HG03378 (cell line): Measurements from ENCODE around the gene TNFSF11.

Experiments used
- ATAC-seq: cut with Tn5 transposase; IDR thresholded peaks from one replicate; pipeline ENCODE4 v1.9.1; 2021; ENCODE audit warnings: mild to moderate bottlenecking, moderate library complexity; ENCODE audit not compliant: unreplicated experiment

Gene TNFSF11

DNA sequence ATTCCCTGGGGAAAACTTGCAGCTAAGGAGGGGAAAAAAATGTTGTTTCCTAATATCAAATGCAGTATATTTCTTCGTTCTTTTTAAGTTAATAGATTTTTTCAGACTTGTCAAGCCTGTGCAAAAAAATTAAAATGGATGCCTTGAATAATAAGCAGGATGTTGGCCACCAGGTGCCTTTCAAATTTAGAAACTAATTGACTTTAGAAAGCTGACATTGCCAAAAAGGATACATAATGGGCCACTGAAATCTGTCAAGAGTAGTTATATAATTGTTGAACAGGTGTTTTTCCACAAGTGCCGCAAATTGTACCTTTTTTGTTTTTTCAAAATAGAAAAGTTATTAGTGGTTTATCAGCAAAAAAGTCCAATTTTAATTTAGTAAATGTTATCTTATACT lies 33.6 kb downstream of the TNFSF11 start:
- ATAC-seq: no peak

DNA sequence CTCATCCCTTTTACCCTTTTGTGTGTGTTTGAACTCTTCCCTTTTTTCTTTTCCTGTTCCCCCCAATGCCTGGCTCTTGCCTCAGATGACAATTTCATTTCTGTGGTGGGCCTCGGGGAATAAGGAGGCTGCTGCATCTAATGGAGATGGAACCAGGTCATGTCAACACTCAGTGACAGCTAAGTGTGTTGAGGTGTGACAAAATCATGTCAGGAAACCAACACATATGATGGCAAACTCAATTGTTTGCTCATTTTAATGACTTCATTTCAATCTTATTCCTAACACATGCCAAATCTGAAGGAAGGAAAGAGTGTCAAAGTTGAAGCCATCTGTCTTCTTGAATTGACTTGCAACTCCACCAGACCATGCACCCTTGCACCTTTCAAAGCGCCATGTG lies 36.7 kb downstream of the TNFSF11 start:
- no peak for ATAC-seq

DNA sequence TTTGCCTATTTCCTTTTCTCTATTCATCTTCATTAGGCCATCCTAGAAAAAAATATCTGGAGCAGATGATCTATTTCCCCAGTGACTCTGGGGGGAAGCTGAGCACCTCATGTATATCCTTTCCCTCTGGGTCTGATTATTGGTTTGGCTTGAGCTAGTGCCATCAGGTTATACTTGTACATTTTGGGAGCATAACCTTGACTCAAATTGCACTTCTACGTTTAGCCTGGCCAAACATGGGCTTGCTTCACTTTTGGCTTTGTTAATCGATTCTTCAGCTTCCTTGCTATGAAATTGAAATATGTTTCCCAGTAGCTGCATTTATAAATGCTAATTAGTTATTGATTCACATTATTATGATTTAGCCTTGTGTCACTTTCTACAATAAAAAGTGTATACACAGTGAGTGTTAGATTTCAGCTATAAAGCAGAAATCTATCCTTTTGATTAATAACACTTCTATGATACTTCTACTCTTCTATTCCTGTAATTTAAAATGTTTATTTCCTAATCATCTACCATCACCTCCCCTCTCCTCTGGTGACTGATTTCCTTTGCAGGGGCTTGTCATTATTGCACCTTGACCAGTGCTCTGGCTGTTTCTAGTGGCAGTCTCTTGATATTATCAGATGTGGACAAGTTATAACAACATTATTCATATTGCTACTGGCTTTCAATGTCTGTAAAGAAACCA lies 37.3 kb downstream of the TNFSF11 start:
- ATAC-seq: no peak

DNA sequence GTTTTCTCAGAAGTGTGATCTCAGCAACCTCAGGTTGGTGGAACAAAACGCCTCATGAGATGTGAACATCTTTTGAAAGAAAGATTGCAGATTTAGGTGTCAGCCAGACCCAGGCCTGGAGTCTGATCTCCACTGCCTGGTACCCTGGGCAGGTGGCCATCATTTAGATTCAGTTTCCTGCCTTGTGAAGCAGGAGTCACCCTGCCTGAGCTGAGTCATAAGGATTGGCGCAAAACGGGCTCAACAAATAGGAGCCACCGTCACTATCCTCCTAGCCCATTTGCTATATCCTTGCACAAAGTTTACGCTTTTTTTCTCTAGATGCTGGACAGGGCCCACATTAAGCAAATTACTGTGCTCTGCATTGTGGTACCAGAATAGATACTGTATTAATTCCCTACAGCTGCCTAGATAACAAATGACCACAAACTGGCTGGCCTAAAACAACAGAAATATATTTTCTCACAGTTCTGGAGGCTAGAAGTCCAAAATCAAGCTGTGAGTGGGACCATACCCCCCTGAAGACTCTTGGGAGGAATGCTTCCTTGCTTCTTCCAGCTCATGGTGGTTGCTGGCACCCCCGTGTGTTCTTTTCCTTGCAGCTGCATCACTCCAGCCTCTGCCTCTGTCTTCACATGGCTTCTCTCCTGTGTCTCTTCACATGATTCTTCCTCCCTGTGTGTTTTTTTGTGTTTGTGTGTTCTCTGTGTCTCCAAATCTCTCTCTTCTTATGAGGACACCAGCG lies 38.2 kb downstream of the TNFSF11 start:
- no peak for ATAC-seq

DNA sequence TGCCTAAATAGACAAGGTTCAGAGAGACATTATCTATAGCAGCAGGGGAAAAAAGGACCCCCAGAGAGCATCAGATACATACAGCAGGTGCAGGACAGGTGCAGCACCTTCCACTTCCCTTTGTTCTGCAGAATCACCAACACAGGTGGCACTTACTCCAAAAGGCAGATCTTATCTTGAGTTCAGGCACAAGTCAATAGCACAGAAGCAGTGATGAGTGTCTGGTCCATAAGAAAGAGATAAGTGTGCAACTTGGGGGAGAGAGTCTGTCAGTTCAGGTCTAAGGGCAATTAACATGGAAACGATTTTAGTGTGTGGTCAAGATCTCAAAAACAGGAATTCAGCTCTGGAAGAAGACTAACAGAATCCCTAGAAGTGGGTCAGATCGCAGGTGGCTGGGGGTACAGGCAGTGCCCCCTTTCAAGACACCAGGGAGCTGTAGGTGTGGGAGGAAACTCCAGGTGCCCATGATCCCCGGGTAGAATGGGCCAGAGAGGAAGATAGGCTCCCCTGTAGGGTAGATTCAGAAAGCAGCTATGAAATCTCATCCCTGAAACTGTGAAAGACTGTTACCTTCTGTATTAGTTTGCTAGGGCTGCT lies 40.6 kb downstream of the TNFSF11 start:
- ATAC-seq: no peak

DNA sequence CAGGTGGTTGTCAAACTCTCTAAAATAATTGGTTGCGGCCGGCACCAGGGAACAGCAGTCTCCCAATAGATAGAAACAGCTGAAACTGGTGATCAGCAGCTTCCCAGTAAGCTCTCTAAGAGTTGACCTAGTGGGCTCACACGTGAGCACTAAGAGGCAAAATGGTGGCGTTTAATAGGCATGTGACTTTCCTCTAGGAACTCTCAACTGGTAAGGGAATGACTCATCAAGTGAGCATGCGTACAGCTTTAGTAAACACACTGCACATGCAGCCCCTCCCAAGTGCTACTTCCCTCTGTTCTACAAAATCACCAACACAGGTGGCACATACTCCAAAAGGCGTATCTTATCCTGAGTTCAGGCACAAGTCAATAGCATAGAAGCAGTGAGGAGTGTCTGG lies 41.7 kb downstream of the TNFSF11 start:
- no peak for ATAC-seq

DNA sequence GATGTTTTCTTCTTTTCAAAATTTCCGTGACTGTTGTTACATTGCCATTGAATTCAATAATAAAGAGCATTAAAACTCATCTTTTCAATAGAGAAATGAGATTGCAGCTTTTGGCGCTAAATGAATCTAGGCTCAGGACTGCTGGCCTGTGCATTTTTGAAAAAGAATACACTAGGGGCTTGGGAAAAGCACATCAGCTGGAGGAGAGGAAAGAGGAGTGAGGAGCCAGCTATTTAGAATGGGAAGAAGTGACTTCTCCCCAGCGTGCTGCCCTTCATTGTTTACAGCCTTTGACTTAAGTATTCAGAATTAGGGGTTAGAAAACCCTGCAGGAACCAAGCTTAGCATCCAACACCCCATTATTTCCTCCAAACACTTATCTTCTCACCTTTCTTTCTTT lies 43.3 kb downstream of the TNFSF11 start:
- no peak for ATAC-seq

DNA sequence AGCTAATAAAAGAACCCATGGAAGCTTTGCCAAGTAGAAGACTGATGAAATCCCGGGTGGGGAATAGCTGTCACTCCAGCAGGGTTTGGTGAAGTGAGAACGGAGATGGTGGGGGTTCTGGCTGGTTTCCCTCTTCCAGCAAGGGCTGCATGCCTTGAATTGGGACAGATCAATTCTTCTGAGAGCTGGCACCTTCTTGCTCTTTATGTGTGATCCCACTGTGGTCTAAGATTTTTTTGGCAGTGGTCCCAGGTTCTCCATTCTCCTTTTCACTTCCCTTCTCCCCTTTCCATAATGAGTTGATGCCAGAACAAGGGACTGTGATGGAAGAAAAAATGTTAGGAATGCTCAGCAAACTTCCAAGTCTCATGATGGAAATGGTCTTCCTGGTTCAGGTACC lies 50.0 kb downstream of the TNFSF11 start:
- ATAC-seq: no peak

DNA sequence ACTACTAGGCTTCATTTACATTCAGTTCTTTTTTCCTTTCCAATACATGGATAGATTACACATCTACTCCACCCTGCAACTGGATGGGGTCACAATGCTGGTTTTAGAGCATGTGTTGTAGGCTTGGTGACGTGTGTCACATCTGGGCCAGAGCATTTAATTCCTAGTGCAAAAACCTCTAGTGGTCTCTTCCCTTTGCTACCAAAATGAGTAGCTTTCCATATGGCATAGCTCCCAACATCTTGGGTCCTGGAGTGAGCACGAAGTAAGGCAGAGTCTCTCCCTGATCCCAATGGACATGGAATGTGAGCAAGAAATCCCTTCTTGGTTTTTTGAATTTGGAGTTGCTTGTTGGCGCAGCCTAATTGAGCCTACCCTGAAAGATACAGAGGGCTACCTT lies 51.7 kb downstream of the TNFSF11 start:
- no peak for ATAC-seq

DNA sequence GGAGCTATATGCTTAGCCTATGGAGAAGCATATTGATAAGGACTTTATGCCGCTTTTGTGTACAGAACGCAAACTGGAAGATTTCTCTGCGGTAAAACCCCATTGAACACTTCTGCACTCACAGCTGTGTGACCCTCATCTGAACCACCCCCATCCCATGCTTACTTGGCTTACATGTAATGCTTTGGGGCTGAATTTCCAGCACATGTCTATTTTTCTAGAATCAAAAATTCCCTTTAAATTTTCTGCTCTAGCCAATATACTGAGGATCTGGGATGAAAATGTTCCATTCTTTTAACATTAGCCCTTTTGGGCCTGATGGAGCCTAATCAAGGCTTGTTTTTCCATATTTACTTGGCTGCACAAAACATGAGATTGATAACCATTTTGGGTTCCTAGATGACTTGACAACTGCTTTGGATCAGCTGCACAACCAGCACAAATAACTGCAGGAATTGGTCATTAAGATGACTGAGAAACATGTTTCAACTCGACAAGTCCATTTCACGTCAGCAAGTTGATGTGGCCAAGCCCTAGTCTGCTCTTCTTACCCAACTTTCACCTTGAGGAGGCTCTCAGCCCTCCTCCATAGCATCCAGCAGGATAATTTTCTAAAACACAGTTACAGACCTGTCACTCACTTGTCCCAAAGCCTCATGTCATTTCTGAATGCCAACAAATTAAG lies 52.4 kb downstream of the TNFSF11 start:
- no peak for ATAC-seq

DNA sequence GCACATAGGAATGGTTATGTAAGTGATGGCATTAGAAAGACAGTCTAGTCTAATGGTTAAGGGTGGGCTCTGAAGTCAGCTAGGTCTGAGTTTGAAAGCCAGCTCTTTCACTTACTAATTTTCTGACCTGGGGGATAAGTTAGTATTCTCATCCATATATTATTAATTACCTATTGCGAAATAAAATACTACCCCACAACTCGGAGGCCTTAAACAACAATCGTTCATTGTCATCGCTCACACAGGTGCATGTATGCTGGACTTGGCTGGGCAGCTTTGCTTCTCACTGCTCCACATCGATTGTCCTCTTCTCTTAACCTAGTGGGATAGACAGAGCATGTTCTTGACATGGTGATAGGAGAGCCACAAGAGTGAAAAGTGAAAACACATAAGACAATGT lies 54.7 kb downstream of the TNFSF11 start:
- no peak for ATAC-seq

DNA sequence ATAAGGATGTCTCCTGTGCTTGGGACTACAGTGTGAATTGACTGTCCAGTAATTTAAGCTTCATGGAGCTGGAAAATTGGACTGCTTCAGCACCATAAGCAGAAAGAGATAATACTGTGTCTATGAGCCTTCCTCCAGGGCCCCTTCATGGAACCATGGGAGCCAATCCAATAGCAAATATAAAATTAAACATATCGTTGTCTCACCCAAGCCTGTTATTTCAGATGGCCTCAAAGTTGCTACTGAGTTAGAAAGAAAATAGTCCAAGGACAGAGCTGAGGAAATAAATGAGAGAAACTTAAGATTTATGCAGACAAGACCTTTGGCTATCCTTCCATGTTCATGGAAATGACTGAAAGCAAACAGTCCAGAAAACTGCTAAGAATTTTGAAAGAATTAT lies 57.2 kb downstream of the TNFSF11 start:
- no peak for ATAC-seq

DNA sequence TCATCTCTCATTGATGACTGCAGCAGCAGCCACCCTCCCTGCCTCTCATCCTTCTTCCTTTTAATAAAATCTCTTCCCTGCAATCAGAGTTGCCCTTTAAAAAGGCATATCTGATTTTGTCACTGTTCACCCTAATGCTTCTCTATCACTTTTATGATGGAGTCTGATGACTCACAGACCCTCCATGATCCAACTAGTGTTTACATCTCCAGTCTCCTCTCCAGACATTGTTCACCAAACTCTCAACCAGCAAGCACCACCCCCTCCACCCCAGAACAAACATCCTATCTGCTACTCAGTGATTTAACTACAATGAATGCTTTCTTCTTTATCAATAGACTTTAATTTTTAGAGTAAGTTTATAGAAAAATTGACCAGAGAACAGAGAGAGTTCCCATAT lies 59.5 kb downstream of the TNFSF11 start:
- no peak for ATAC-seq

DNA sequence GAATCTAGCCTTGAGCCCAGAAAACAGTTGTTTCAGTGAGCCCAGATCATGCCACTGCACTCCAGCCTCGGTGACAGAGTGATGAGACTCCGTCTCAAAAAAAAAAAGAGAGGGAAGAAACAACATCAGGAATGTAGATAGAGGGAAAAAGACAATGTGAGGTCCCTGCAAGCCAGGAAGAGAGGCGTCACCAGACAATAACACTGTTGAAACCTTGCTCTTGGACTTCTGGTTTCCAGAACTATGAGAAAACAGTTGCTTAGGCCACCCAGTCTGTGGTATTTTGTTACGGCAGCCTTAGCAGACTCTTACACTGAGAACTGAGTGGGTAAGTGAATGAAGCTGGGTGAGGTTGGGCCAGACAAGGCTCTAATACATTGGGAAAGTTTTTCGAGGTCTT lies 64.1 kb downstream of the TNFSF11 start:
- ATAC-seq: no peak

DNA sequence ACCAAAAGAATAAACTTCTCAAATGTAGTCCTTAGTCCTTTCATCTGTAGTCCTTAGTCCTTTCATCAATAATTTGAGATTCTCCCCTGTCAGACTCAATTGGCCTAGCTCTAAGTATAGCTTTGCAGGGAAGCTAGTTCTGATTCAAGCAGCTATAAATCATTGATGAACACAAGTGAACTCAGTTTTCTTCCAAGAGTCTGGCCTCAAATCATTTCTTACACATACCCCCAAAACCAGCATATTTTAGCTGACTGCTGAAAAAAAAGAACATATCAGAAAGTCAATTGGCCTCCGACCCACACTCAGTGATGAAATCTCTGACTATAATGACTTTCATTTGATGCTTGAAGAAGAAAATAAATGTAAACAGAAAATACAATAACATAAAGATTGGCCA lies 64.9 kb downstream of the TNFSF11 start:
- ATAC-seq: no peak

DNA sequence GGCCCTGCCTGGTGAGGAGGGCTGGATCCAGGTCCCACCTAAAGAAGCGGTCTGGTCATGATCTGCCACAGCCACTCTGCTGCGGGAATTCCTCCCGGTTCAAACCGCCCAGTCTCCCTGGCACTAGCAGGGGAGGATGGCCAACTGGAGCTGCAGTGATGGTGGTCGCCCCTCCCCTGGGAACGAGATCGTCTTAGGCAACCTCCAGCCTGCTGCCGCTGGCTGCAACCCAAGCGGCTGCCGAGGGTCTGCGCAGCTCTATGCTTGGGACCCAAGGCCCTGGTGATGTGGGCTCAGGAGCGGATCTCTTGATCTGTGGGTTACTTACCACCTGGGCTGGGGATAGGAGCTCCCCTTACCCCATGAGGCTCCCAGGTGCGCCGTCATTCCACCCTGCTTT lies 69.1 kb downstream of the TNFSF11 start:
- ATAC-seq: no peak

DNA sequence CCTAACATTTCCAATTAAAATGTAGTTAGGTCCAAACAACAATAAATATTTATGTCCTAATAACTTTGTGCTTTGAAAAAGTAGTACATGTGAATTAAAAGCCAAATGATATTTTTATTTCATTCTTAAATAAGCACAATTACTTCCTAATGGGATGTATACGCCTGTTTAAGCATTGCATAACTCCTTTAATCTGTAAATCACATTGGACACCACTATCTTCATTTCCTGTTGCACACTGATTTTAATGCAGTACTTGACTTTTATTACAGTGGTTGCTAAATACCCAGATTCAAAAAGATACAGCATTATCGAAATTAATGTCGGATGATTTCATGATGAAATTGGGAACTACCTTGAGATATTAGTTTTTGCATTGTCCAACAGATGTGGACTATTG lies 70.9 kb downstream of the TNFSF11 start:
- no peak for ATAC-seq

DNA sequence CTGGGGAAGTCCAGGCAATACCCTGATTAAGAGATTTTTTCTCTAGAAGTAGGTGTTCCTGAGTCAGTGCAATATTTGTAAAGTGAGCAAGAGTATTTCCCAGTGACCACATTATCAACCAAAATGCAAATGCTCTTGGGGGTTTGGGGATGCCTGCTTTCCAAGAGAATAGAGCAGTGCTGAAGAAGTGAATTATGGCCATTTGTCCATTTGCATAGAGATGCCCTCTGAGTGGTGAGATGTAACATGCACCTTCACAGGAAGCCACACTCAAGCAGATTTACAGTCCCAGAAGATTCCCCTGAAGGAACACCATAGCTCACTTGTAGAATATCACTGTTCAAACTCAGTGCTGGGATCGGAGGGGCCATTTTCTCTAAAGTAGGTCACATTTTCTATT lies 71.8 kb downstream of the TNFSF11 start:
- ATAC-seq: no peak

DNA sequence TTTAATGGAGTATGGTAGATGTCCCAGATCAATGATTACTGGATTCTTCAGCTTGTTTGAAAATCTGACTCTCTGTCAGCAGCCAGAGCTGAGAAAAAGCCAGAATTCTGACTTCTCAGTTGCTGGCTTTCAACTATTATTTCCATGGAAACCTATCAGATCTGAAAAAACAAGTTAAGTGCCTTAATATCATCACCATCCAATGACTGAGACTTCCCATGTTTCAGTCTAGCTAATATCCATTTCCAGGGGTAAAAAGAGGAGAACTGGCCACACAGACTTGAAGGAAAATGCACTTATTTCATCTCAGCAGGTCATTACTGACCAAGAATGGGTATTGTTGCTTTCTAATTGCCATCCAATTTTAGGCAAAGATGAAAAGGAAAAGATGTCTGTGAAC lies 75.2 kb downstream of the TNFSF11 start:
- no peak for ATAC-seq

DNA sequence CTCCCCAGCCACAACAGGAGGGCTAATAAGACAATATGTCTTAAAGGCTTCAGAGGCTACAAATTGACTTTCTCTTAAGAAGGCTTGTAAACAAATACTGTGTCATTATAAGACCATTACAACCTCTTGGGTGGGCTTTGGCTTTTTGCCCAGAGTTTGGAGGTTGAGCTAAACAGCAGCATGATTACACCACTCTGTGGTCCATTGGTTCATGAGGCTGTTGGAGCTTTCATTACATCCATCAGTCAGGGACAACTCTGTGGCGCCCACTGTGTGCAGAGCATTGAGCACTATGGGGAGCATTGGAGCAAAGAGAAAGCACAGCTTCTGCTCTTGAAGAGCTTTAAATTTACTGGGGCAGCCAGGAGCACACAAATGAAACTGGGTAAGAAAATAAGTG lies 75.9 kb downstream of the TNFSF11 start:
- no peak for ATAC-seq

DNA sequence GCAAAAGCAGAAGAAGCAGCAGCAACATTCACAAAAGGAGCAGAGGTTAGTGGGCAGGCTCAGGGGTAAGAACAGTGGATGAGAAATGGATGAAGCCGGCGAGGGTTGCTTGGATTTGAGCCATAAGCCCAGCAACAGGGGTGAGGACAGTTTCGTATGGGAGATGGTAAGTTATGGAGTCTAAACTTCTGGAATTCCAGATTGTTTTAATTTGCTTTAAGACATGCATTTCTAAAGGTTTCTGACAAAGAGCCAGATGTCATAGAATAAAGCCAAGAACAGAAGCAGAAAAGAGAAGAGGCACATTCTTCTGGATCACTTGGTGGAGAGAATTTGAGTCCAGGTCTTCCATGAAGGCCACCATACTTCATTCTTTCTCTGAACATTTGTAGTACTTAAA lies 76.6 kb downstream of the TNFSF11 start:
- no peak for ATAC-seq
